ENCODE data around the gene MAD1L1. TPM values are rescaled to one million over a fixed set of nuclear protein-coding genes. Genes with fewer than 3 reads are reported as not detected.
A peak's percentile ranks its signal among the peaks of the same experiment; 100 is the strongest.

Gene MAD1L1
- total and polyA plus RNA-seq, 2 of the 13 experiments (the other 11 are each of a cell fraction or from before 2014, with no cell fraction given), result 17.4 to 64.7 TPM

- TF ChIP-seq ZNF451 (CRISPR knock-in tag; IDR thresholded peaks at IDR 0.05) (0 out of 2 replicates have a peak, but pooled peaks have one; percentile 18), ATAD3A (CRISPR knock-in tag; IDR thresholded peaks at IDR 0.05) (no peak), KLF13 (CRISPR knock-in tag; IDR thresholded peaks at IDR 0.05) (no peak), TAF15 (IDR thresholded peaks at IDR 0.05; ENCODE audit: low read depth, low read length, poor library complexity, severe bottlenecking) (no peak), ZMYM3 (CRISPR knock-in tag; IDR thresholded peaks at IDR 0.05) (peak; percentile 32; the same call in 1 of the 2 replicates), ATF3 (CRISPR knock-in tag; IDR thresholded peaks at IDR 0.05) (peak; percentile 7; the same call in 1 of the 2 replicates), ATF5 (CRISPR knock-in tag; IDR thresholded peaks at IDR 0.05; ENCODE audit: low read depth) (no peak), HNF1A (IDR thresholded peaks at IDR 0.05; ENCODE audit: low read depth) (no peak), HNF1A (CRISPR knock-in tag; IDR thresholded peaks at IDR 0.05; ENCODE audit: borderline replicate concordance) (peak; percentile 74; the same call in 1 of the 2 replicates), ZFAT (CRISPR knock-in tag; conservative IDR thresholded peaks at IDR 0.05) (no peak), CBX1 (IDR thresholded peaks at IDR 0.05; ENCODE audit: low read depth) (no peak), TOE1 (CRISPR knock-in tag; IDR thresholded peaks at IDR 0.05) (0 out of 2 replicates have a peak, but pooled peaks have one; percentile 45), FOXP4 (CRISPR knock-in tag; IDR thresholded peaks at IDR 0.05) (peak; percentile 88), STAT6 (CRISPR knock-in tag; IDR thresholded peaks at IDR 0.05; ENCODE audit: borderline replicate concordance) (no peak), ZNF577 (CRISPR knock-in tag; IDR thresholded peaks at IDR 0.05; ENCODE audit: borderline replicate concordance, low read depth) (no peak), ZFP62 (CRISPR knock-in tag; IDR thresholded peaks at IDR 0.05) (no peak), SNAPC2 (CRISPR knock-in tag; IDR thresholded peaks at IDR 0.05) (no peak; the same call in 1 of the 2 replicates), ZNF367 (CRISPR knock-in tag; IDR thresholded peaks at IDR 0.05; ENCODE audit: borderline replicate concordance) (no peak), ZSCAN9 (CRISPR knock-in tag; IDR thresholded peaks at IDR 0.05; ENCODE audit: borderline replicate concordance) (peak; percentile 76)
Measured at GRCh38 chr7:2110610-2111396, 121.9 kb downstream of the MAD1L1 start (continued).

Data from HepG2 (cell line).